Endothelial cell of umbilical vein (primary cell): ENCODE results near the gene HDGFL2. TPM values are rescaled to one million over a fixed set of nuclear protein-coding genes. Genes with fewer than 3 reads are reported as not detected.

Source experiments
- BruUV-seq: library from RNA; stranded (reverse); fragments of 400-500 nt; replicated peaks from 2 replicates; lab custom pipeline; 2021; lab: Mats Ljungman, UMichigan
- CTCF ChIA-PET: fragments of 300-600, 350-600 bp; sonication (Branson Sonifier 250); formaldehyde crosslinking; loops from one replicate; lab custom pipeline; 2021; ENCODE audit warnings: antibody characterized with exemption, inconsistent platforms; lab: Charles Lee
- POLR2A ChIA-PET: fragments of 300-600, 350-600 bp; sonication (Branson Sonifier 250); formaldehyde crosslinking; loops from one replicate; lab custom pipeline; 2021; ENCODE audit warnings: antibody characterized with exemption, inconsistent platforms; lab: Charles Lee
- DNase-seq: peaks from one replicate; pipeline ENCODE4 v3.0.0-alpha.2; 2011; ENCODE audit warnings: low read depth, low spot score
- FAIRE-seq: peaks from 2 replicates; lab custom pipeline; 2011; peaks lifted over from hg19 to GRCh38; lab: Jason Lieb, UNC
- H2AFZ ChIP-seq: 2 replicates; pipeline ENCODE4 v1.6.0; 2012; ENCODE audit warnings: low read depth, low read length, control low read depth, inconsistent platforms
- H3K27ac ChIP-seq: 2 replicates; pipeline ENCODE4 v1.5.1; 2011; ENCODE audit warnings: low read depth, mild to moderate bottlenecking, control low read depth, low read length, moderate library complexity; ENCODE audit not compliant: insufficient read depth
- H3K27me3 ChIP-seq, 2 experiments: 2 replicates each; pipeline versions ENCODE4 v1.6.0 to v1.6.1; 2011; ENCODE audit warnings: low read length in 2 of 2, mixed read lengths in 1 of 2; ENCODE audit not compliant: control insufficient read depth in 2 of 2, insufficient read depth in 2 of 2
- H3K36me3 ChIP-seq, 2 experiments: 2 replicates in 1 of 2; 3 replicates in 1 of 2; pipeline ENCODE4 v1.5.1; 2011; ENCODE audit warnings: low read length in 2 of 2, mild to moderate bottlenecking in 1 of 2, moderate library complexity in 1 of 2; ENCODE audit not compliant: control insufficient read depth in 2 of 2, insufficient read depth in 2 of 2; ENCODE audit errors: extremely low read depth in 1 of 2
- H3K4me1 ChIP-seq: 3 replicates; pipeline ENCODE4 v1.5.1; 2011; ENCODE audit warnings: mild to moderate bottlenecking, low read length; ENCODE audit not compliant: control insufficient read depth, insufficient read depth; ENCODE audit errors: extremely low read depth
- H3K4me2 ChIP-seq: 2 replicates; pipeline ENCODE4 v1.6.1; 2011; ENCODE audit warnings: low read length, control low read depth, mixed read lengths; ENCODE audit not compliant: insufficient read depth
- H3K4me3 ChIP-seq, 3 experiments: fragments of 200-600 bp in 1 of 3; sonication (generic), shearing (Covaris generic) in 1 of 3; replicated peaks in 1 of 3; 2 replicates each; pipeline ENCODE4 v1.5.1; 2011 to 2016; ENCODE audit warnings: control low read depth in 3 of 3, low read length in 3 of 3, mild to moderate bottlenecking in 2 of 3, inconsistent platforms in 1 of 3, low read depth in 1 of 3, moderate library complexity in 1 of 3; ENCODE audit not compliant: insufficient read depth in 1 of 3
- H3K79me2 ChIP-seq: 2 replicates; pipeline ENCODE4 v1.6.0; 2012; ENCODE audit warnings: low read length, inconsistent platforms; ENCODE audit not compliant: control insufficient read depth, insufficient read depth
- H3K9ac ChIP-seq: replicated peaks from 2 replicates; pipeline ENCODE3; 2011; ENCODE audit warnings: low read length, control low read depth; ENCODE audit not compliant: insufficient read depth; ENCODE audit errors: extremely low read depth
- H3K9me1 ChIP-seq: replicated peaks from 3 replicates; pipeline ENCODE4 v1.6.0; 2011; ENCODE audit warnings: mild to moderate bottlenecking, low read length; ENCODE audit not compliant: control insufficient read depth, insufficient read depth; ENCODE audit errors: extremely low read depth
- H3K9me3 ChIP-seq: replicated peaks from 2 replicates; pipeline ENCODE4 v1.5.1; 2012; ENCODE audit warnings: low read length, inconsistent platforms; ENCODE audit not compliant: control insufficient read depth, insufficient read depth
- H4K20me1 ChIP-seq: replicated peaks from 2 replicates; pipeline ENCODE3; 2011; ENCODE audit warnings: mild to moderate bottlenecking, low read length; ENCODE audit not compliant: control insufficient read depth, insufficient read depth; ENCODE audit errors: extremely low read depth
- CTCF ChIP-seq, 2 donors: IDR thresholded peaks; 1 replicate in 1 of 2; 2 replicates in 1 of 2; pipeline ENCODE4 v1.5.1; 2011; ENCODE audit warnings: low read length in 2 of 2, mild to moderate bottlenecking in 2 of 2, moderate library complexity in 2 of 2, control low read depth in 1 of 2, inconsistent platforms in 1 of 2, low read depth in 1 of 2; ENCODE audit not compliant: insufficient read depth in 1 of 2; ENCODE audit errors: extremely low read depth in 1 of 2
- FOS ChIP-seq: IDR thresholded peaks from 2 replicates; pipeline ENCODE4 v1.6.1; 2011; ENCODE audit warnings: mild to moderate bottlenecking, low read length, moderate library complexity, borderline replicate concordance; ENCODE audit not compliant: insufficient read depth
- GATA2 ChIP-seq: IDR thresholded peaks from 2 replicates; pipeline ENCODE4 v1.7.0; 2011; ENCODE audit warnings: low read depth, mild to moderate bottlenecking, moderate library complexity, mixed read lengths, low read length; ENCODE audit not compliant: insufficient read length, insufficient read depth
- JUN ChIP-seq: IDR thresholded peaks from 2 replicates; pipeline ENCODE4 v1.6.1; 2011; ENCODE audit warnings: borderline replicate concordance, low read depth; ENCODE audit not compliant: insufficient read length, insufficient read depth
- MAX ChIP-seq: IDR thresholded peaks from 2 replicates; pipeline ENCODE4 v1.6.1; 2011; ENCODE audit not compliant: insufficient read depth, insufficient read length
- MYC ChIP-seq: IDR thresholded peaks from one replicate; pipeline ENCODE4 v1.6.1; 2011; ENCODE audit warnings: mild to moderate bottlenecking, low read depth, low read length
- POLR2A ChIP-seq: IDR thresholded peaks from 2 replicates; pipeline ENCODE4 v1.6.1; 2012; ENCODE audit warnings: low read depth, mild to moderate bottlenecking, control low read depth, low read length
- POLR2AphosphoS5 ChIP-seq: IDR thresholded peaks from 2 replicates; pipeline ENCODE4 v1.6.1; 2012; ENCODE audit warnings: low read depth, mild to moderate bottlenecking, control low read depth, low read length, moderate library complexity; ENCODE audit not compliant: insufficient read depth
- dilution Hi-C: fragments of 300-500 bp; cut with MboI; formaldehyde crosslinking; loops from one replicate; pipeline ENCODE4 v1.15.0; 2019; ENCODE audit warnings: low sequenced_read_pairs; ENCODE audit not compliant: extremely low pct_ligation_motif_present
- intact Hi-C: fragments of 100-400 bp; cut with micrococcal nuclease; formaldehyde crosslinking; loops from one replicate; pipeline ENCODE4 v1.10.0; 2022
- polyA plus RNA-seq, 4 experiments: library from polyadenylated mRNA; depleted of rRNA in 3 of 4; stranded (reverse) in 3 of 4; unstranded in 1 of 4; fragments of >200 nt; gene quantifications; 2 replicates each; pipeline versions ENCODE4 v1.2.1 to v1.2.3, GENCODE V29; 2011 to 2012; ENCODE audit warnings: missing spikeins in 1 of 4
- total RNA-seq: library from RNA; stranded (reverse); gene quantifications from 2 replicates; pipeline ENCODE4 v1.2.3, GENCODE V29; 2021

HDGFL2 gene
- total and polyA plus RNA-seq, 2 donors (not counting 3 experiments of a cell fraction or from before 2014, with no cell fraction given): 39.1 to 79.6 TPM

DNA sequence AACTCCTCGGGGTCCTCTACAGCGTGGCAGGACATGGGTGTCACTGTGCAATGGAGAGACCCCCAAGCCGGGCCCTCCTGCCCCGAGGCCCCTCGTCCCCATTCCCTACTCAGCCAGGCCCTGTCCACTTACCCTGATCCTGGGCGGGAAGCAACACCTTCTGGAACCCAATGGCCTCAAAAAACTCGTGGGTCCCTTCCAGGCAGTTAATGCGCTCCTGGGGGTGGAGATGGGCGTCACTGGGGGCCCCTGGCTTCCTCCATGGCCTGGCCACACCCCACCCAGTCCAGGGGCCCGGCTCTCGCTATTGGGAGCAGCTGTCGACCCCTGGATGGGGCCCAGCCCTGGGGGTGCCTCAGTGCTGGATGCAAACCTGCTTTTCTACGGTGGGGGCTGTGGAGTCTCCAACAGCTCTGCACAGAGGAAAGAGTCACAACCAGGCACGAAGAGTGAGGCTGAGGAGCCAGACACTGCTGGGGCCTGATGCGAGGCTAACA is 25.3 kb upstream of the HDGFL2 start:
- Histone ChIP-seq H3K4me3 (no peak overlapping the region), H2AFZ (no peak overlapping the region), H3K36me3 (peaks cover 10 to 50% of the 10 kb centered on the region in 2 experiments), H3K4me2 (no peak overlapping the region), H3K9me1 (no peaks in the 10 kb centered on the region), H3K4me1 (no peaks in the 10 kb centered on the region), H4K20me1 (no peaks in the 10 kb centered on the region), H3K27me3 (no peaks in the 10 kb centered on the region), H3K79me2 (no peaks in the 10 kb centered on the region), H3K9ac (no peak overlapping the region), H3K27ac (no peak overlapping the region), H3K9me3 (no peaks in the 10 kb centered on the region)
- ChIA-PET CTCF (interaction anchor here (2.1 kb wide), 1 partner anchor 10 kb away, joined by 5 read pairs; no protein-coding TSS in a partner anchor), POLR2A (no interaction called here)
- DNase-seq (no peak), FAIRE-seq (no peak)
- no TSS peak for BruUV-seq
- TF ChIP-seq GATA2 (no peak), JUN (no peak), MAX (no peak)
- dilution Hi-C loops (no loop called here), intact Hi-C loops (no loop called here)

DNA sequence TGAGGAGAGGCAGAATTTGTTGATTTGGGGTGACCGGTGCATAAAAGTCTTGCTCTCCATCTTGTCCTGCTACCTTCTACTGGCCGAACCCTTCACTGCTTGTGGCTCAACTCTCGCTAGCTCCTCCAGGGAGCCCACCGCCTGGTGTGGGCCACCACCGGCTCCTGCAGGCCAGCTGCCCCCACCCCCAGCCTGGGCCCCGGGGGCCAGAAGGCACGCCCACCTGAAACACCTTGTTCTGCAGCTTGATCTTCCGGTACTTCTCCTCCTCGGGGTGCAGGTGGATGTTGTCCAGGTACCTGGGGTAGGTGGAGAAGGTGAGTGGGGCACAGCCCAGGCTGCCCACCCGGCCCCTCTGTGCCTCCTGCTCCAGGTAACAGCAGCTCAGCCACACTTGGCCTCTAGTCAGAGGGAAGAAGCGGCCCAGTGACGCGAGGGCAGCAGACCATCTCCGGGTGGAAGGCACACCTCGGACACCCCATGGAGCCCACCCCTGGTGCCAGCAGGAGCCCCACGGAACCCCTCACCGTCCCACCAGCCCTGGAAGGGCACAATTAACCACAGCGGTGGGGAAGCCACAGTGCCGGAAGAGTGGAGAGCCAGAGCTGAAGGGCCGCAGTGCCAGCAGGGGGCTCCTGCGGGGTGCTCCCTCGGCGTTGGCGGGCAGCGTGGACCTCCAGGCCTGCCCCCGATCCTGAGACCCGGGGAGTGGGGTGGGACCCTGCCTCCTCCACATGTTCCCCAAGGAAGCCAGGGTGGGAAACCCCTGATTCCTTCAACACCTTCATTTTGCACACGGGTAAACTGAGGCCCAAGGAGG is 24.6 kb upstream of the HDGFL2 start:
- H3K36me3 ChIP-seq: peaks cover 14 to 55% of the 10 kb centered on the region in 2 experiments

More for the DNA sequence above, 24.6 kb upstream of the HDGFL2 start:
- no peak for TF ChIP-seq CTCF (IDR thresholded peaks at IDR 0.05; ENCODE audit: extremely low read depth in 1 of 2, insufficient read depth in 1 of 2, low read depth in 1 of 2, low read length in 2 of 2)
- no peak for TF ChIP-seq JUN
- no peak for TF ChIP-seq MAX
- no peak for TF ChIP-seq POLR2AphosphoS5
- TF ChIP-seq POLR2A: no peak
- no peak for TF ChIP-seq FOS
- TF ChIP-seq GATA2: no peak
- TF ChIP-seq MYC: no peak
- no peak overlapping the region for H3K4me2 ChIP-seq
- H3K9me3 ChIP-seq: no peaks in the 10 kb centered on the region
- H2AFZ ChIP-seq: no peak overlapping the region
- ChIA-PET POLR2A (no interaction called here), CTCF (interaction anchor here (0.9 to 2.1 kb wide), 2 partner anchors 9 to 45 kb away, joined by 3 to 5 read pairs; partner anchors contain the start of gene CHAF1A)
- H3K27me3 ChIP-seq: no peaks in the 10 kb centered on the region
- no peak for DNase-seq
- no peaks in the 10 kb centered on the region for H3K9me1 ChIP-seq
- dilution Hi-C loops: no loop called here
- no peaks in the 10 kb centered on the region for H3K4me1 ChIP-seq
- no TSS peak for BruUV-seq
- intact Hi-C loops: no loop called here
- no peaks in the 10 kb centered on the region for H4K20me1 ChIP-seq
- H3K79me2 ChIP-seq: no peaks in the 10 kb centered on the region
- H3K27ac ChIP-seq: no peak overlapping the region
- no peak overlapping the region for H3K9ac ChIP-seq
- FAIRE-seq: no peak
- no peak overlapping the region for H3K4me3 ChIP-seq
